GM12872 (cell line): Measurements from ENCODE around the gene YBX2.

Experiments
- TF ChIP-seq, protein P1 (sequence below): IDR thresholded peaks from 3 replicates; pipeline ENCODE4 v1.5.1; 2011; ENCODE audit warnings: low read depth, mild to moderate bottlenecking, low read length, moderate library complexity; ENCODE audit not compliant: insufficient read depth

Gene YBX2

GRCh38 chr17:7281074-7281952 lies 13.1 kb downstream of the YBX2 start, which contains the start of gene SLC2A4:
TSS of gene SLC2A4 (plus strand) at chr17:7281718. CDS start at chr17:7281935, 217 bp downstream.
- TF ChIP-seq, protein P1, sequence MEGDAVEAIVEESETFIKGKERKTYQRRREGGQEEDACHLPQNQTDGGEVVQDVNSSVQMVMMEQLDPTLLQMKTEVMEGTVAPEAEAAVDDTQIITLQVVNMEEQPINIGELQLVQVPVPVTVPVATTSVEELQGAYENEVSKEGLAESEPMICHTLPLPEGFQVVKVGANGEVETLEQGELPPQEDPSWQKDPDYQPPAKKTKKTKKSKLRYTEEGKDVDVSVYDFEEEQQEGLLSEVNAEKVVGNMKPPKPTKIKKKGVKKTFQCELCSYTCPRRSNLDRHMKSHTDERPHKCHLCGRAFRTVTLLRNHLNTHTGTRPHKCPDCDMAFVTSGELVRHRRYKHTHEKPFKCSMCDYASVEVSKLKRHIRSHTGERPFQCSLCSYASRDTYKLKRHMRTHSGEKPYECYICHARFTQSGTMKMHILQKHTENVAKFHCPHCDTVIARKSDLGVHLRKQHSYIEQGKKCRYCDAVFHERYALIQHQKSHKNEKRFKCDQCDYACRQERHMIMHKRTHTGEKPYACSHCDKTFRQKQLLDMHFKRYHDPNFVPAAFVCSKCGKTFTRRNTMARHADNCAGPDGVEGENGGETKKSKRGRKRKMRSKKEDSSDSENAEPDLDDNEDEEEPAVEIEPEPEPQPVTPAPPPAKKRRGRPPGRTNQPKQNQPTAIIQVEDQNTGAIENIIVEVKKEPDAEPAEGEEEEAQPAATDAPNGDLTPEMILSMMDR: no peak

GRCh38 chr17:7280519-7281073 lies 13.8 kb downstream of the YBX2 start:
- TF ChIP-seq, protein P1: peak; percentile 98

DNA sequence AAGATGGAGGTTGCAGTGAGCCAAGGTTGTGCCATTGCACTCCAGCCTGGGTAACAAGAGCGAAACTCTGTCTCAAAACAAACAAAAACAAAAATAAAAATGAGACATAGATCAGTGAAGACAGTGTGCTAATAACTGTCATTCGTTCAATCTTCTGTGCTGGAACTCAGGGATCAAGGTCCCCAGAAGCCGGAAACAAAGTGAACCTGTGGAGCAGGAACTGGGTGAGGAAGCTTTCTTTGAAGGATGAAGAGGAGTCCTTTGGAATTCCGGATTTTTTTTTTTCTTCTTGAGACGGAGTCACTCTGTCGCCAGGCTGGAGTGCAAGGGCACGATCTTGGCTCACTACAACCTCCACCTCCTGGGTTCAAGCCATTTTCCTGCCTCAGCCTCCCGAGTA lies 15.0 kb downstream of the YBX2 start:
- TF ChIP-seq, protein P1: no peak

- TF ChIP-seq, protein P1: no peak
Measured at GRCh38 chr17:7266784-7267183, 27.7 kb downstream of the YBX2 start.

DNA sequence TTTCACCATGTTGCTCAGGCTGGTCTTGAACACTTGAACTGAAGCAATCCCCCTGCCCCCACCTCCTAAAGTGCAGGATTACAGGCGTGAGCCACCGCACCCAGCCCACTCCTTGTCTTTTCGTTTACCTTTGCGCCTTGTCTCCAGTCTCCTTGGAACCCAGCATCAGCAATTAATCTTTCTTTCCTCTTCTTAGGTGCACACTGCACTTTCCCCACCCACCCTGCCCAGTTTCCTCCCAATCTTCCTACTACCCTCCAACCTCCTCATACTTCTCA lies 30.7 kb downstream of the YBX2 start:
- TF ChIP-seq, protein P1: no peak

GRCh38 chr17:7262935-7263800 lies 31.3 kb downstream of the YBX2 start:
- TF ChIP-seq, protein P1: no peak

GRCh38 chr17:7262192-7262934 lies 32.1 kb downstream of the YBX2 start, which contains the start of gene CLDN7:
TSS of gene CLDN7 (minus strand) at chr17:7262478. CDS start at chr17:7262043, 435 bp downstream.
- TF ChIP-seq, protein P1: no peak
